Subcutaneous abdominal adipose tissue (tissue), 5 donors: ENCODE results near the gene RPE.

Source experiments
- H3K27ac ChIP-seq: one replicate; pipeline ENCODE4 v1.7.0; 2013; ENCODE audit warnings: low read depth, mild to moderate bottlenecking, inconsistent platforms, low read length, moderate library complexity
- H3K27me3 ChIP-seq, 5 donors: one replicate each; pipeline ENCODE4 v1.7.0; 2013; ENCODE audit warnings: low read length in 5 of 5, inconsistent platforms in 1 of 5; ENCODE audit not compliant: control insufficient read depth in 5 of 5, insufficient read depth in 4 of 5
- H3K36me3 ChIP-seq, 5 donors: one replicate each; pipeline ENCODE4 v1.7.0; 2013; ENCODE audit warnings: low read length in 5 of 5; ENCODE audit not compliant: control insufficient read depth in 5 of 5, insufficient read depth in 5 of 5
- H3K4me1 ChIP-seq, 5 donors: one replicate each; pipeline ENCODE4 v1.7.0; 2013; ENCODE audit warnings: low read length in 5 of 5, mild to moderate bottlenecking in 3 of 5, moderate library complexity in 1 of 5; ENCODE audit not compliant: control insufficient read depth in 5 of 5, insufficient read depth in 5 of 5
- H3K4me3 ChIP-seq, 5 donors: one replicate each; pipeline ENCODE4 v1.7.0; 2013; ENCODE audit warnings: low read length in 5 of 5, low read depth in 1 of 5
- H3K9ac ChIP-seq, 5 donors: one replicate each; pipeline ENCODE4 v1.7.0; 2013; ENCODE audit warnings: low read length in 5 of 5, mild to moderate bottlenecking in 4 of 5, moderate library complexity in 3 of 5
- H3K9me3 ChIP-seq, 5 donors: one replicate each; pipeline ENCODE4 v1.7.0; 2013; ENCODE audit warnings: low read length in 5 of 5; ENCODE audit not compliant: control insufficient read depth in 5 of 5
- donor health status: healthy.
- donor health status: healthy.
- donor health status: healthy.
- donor health status: healthy.
- donor health status: healthy.

The RPE gene

GRCh38 chr2:209973328-209973727, 29.1 kb upstream of the RPE start:
- peaks cover 0 to 9% (median 0%) of the 10 kb centered on the region in 5 donors for H3K27me3 ChIP-seq
- no peaks in the 10 kb centered on the region for H3K9me3 ChIP-seq
- H3K36me3 ChIP-seq, result no peaks in the 10 kb centered on the region
- H3K4me3 ChIP-seq, result no peak overlapping the region
- H3K9ac ChIP-seq, result no peak overlapping the region
- H3K4me1 ChIP-seq, result no peaks in the 10 kb centered on the region
- H3K27ac ChIP-seq, result no peak overlapping the region

DNA sequence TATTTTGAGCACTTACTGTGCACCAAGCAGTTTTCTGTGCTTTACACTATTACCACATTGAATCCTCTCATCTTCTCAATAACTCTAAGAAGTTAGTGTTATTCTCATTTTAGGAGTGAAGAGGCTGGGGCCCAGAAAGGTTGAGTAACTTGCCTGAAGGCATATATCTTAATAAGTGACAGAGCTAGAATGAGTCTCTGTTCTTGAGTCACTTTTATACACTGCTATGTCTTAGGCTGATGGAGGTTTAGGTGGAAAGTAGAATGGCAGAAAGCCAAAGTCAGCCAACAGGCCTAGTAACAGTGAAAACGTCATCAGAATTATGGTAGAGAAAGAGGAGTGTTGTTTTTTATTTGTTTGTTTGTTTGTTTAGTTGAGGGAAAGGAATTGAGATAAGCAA, 27.9 kb upstream of the RPE start:
- Histone ChIP-seq H3K9ac (no peak overlapping the region), H3K9me3 (no peaks in the 10 kb centered on the region), H3K27me3 (peaks cover 0 to 9% (median 0%) of the 10 kb centered on the region in 5 donors)

DNA sequence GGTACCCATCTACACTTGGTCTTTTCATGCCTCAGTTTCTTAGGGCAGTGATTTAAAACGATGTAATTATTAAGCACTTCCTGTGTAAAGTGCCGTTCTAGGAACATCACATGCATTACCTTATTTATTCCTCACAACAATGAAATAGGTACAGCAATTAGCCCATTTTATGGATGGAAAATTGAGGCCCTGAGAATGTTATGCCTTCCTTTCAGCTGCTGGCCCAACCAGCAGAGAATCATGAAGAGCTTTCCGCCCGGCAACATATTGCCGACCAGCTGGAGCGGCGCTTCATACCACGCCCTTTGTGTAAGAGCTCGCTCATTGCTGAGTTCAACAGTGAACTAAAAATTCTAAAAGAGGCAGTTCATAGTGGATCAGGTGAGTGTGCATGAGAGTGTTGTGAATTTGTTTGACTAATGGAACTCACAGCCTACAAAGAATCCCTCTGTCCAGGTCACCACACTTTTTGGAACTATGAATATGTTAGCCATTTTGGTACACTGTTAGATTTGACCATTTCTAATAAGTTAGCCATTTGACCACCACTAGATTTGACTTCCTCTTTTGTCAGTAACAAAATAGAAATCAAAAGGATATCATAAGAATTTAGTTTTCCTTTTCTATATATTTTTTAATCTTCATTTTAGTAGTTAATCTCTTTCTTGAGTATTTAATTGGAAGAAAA, 25.6 kb upstream of the RPE start:
- Histone ChIP-seq H3K4me3 (no peak overlapping the region), H3K27me3 (peaks cover 0 to 3% (median 0%) of the 10 kb centered on the region in 5 donors), H3K9ac (no peak overlapping the region), H3K4me1 (no peaks in the 10 kb centered on the region), H3K27ac (no peak overlapping the region), H3K36me3 (no peaks in the 10 kb centered on the region), H3K9me3 (no peaks in the 10 kb centered on the region)

More for the DNA sequence above, 27.9 kb upstream of the RPE start:
- Histone ChIP-seq H3K27ac (no peak overlapping the region), H3K4me1 (no peaks in the 10 kb centered on the region), H3K36me3 (no peaks in the 10 kb centered on the region), H3K4me3 (no peak overlapping the region)

DNA sequence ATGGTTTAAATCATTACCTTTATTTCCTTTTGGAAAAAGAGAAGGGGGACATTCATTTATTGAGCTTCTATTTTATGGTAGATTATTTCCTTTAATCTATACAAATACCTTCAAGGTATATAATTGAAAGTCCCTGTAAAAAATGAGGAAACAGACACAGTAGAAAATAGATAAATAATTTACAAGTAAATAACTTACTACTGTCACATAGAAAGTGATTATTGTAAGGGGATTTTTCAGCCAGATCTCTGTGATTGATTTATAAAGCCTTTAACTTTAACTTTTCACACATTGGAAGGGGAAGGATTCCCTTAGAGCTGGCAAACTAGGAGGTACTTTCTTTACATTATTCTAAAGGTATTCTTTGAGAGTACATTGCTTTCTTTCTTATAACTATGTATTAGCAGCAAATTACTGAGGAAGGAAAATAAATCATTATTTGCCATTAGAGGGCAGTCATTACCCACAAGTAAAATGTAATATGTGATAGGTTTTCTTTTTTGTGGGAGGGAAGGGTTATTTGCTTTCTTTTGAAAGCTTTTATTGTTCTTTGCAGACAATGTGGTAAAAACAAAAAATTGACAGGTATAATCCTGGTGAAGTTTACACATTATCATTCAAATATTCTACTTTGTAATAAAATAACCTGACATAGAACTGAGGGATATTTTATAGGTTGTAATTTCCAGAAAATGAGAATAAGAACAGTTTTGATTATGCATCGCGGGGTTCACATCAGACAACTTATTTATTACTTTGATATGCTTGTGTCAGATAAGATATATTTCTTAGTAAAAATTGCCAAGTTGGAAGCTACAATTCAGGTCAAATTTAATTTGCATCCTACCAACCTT, 24.8 kb upstream of the RPE start:
- Histone ChIP-seq H3K4me1 (no peaks in the 10 kb centered on the region), H3K27ac (no peak overlapping the region), H3K4me3 (no peak overlapping the region), H3K9me3 (no peaks in the 10 kb centered on the region), H3K27me3 (peaks cover 0 to 3% (median 0%) of the 10 kb centered on the region in 5 donors), H3K36me3 (no peaks in the 10 kb centered on the region), H3K9ac (no peak overlapping the region)

DNA sequence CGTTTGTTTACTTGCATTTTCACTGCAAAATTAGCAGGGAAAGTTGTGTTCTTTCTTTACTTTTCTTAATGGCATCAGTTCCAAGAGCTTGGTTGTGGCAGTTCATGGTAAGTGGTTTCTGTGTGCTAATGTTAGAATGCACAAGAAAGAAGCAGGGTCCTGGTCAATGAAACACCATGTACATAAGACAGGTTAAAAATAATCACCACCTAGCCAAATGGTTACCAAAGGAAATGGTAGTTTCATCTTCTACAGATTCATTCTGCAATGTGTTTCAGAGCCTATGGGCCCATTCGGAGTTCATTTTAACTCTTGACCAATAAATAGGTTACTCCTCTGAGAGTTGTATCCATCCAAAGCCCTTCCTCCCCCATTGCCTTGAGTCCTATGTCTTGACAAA, 18.1 kb upstream of the RPE start:
- H3K27me3 ChIP-seq, result no peaks in the 10 kb centered on the region
- no peak overlapping the region for H3K27ac ChIP-seq
- no peak overlapping the region for H3K9ac ChIP-seq
- no peaks in the 10 kb centered on the region for H3K9me3 ChIP-seq
- H3K4me3 ChIP-seq, result no peak overlapping the region
- peaks cover 0 to 3% (median 0%) of the 10 kb centered on the region in 5 donors for H3K4me1 ChIP-seq
- no peaks in the 10 kb centered on the region for H3K36me3 ChIP-seq

DNA sequence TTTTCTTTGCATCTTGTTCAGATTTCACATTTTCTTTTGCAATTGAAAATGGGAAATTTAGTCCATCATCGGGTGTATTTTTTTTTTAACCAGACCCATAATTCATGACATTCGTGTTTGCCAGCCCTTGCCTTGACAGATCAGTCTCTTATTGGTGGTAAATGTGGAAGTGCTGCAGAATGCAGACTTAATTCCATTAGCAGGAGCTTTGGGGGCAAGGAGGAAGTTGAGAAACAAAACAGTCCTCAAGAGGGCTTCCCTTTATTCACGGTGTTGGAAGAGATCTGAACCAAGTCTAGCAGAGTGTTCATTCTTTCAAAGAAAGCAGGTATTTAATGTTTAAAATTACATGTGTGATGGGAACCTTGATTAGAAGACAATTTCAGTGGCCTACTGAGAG, 16.6 kb upstream of the RPE start:
- no peak overlapping the region for H3K27ac ChIP-seq
- peaks cover 0 to 3% (median 0%) of the 10 kb centered on the region in 5 donors for H3K4me1 ChIP-seq
- no peak overlapping the region for H3K9ac ChIP-seq
- H3K27me3 ChIP-seq, result no peaks in the 10 kb centered on the region
- no peaks in the 10 kb centered on the region for H3K36me3 ChIP-seq
- H3K4me3 ChIP-seq, result no peak overlapping the region
- H3K9me3 ChIP-seq, result no peaks in the 10 kb centered on the region

- Histone ChIP-seq H3K27ac (no peak overlapping the region), H3K9me3 (no peaks in the 10 kb centered on the region), H3K36me3 (no peaks in the 10 kb centered on the region)
These were observed 16.0 kb upstream of the RPE start for GRCh38 chr2:209986415-209986814.

GRCh38 chr2:209988010-209988409, 14.4 kb upstream of the RPE start:
- Histone ChIP-seq H3K27ac (no peak overlapping the region), H3K4me3 (no peak overlapping the region), H3K9ac (no peak overlapping the region), H3K36me3 (no peaks in the 10 kb centered on the region), H3K9me3 (no peaks in the 10 kb centered on the region), H3K4me1 (peaks cover 0 to 3% (median 0%) of the 10 kb centered on the region in 5 donors), H3K27me3 (no peaks in the 10 kb centered on the region)

More at GRCh38 chr2:209986415-209986814, 16.0 kb upstream of the RPE start:
- Histone ChIP-seq H3K9ac (no peak overlapping the region), H3K27me3 (no peaks in the 10 kb centered on the region), H3K4me3 (no peak overlapping the region), H3K4me1 (peaks cover 0 to 3% (median 0%) of the 10 kb centered on the region in 5 donors)

DNA sequence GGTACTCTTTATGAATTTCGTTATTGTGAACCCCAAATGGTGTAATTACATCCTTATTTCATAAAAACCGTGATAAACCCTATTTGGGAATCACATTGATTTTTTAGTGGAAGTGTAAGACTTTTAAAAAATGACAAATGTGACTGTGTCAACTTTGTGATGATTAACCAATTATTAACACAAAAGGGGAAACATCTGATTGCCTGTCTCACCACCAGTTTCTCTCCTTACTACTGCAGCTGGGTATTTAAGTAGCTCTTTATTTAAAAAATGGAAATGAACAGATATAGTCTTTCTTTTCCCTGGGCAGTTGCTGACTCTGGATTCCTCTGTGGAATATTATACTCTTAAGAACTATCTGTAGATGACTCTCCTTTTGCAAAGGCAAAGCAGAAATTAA, 11.6 kb upstream of the RPE start:
- peaks cover 0 to 3% (median 0%) of the 10 kb centered on the region in 5 donors for H3K4me1 ChIP-seq
- H3K27me3 ChIP-seq, result no peaks in the 10 kb centered on the region
- H3K9me3 ChIP-seq, result no peaks in the 10 kb centered on the region
- H3K4me3 ChIP-seq, result no peak overlapping the region
- H3K9ac ChIP-seq, result no peak overlapping the region
- no peak overlapping the region for H3K27ac ChIP-seq
- H3K36me3 ChIP-seq, result no peaks in the 10 kb centered on the region

GRCh38 chr2:209993968-209994367, 8.5 kb upstream of the RPE start:
- H3K36me3 ChIP-seq, result no peaks in the 10 kb centered on the region
- no peak overlapping the region for H3K9ac ChIP-seq
- no peaks in the 10 kb centered on the region for H3K4me1 ChIP-seq
- no peaks in the 10 kb centered on the region for H3K27me3 ChIP-seq
- H3K9me3 ChIP-seq, result no peaks in the 10 kb centered on the region
- no peak overlapping the region for H3K4me3 ChIP-seq
- H3K27ac ChIP-seq, result no peak overlapping the region
